Measurements from ENCODE around the gene CDKN3.

Gene CDKN3

GRCh38 chr14:54444681-54445080 lies 47.9 kb downstream of the CDKN3 start:
- DNase-seq = no peak
- Mint-ChIP-seq H3K9me3 (peaks cover 17% of the 10 kb centered on the region), H3K4me1 (peaks cover 60% of the 10 kb centered on the region)

GRCh38 chr14:54446161-54446693 lies 49.4 kb downstream of the CDKN3 start:
- peaks cover 50% of the 10 kb centered on the region for H3K4me1 Mint-ChIP-seq
- peaks cover 17% of the 10 kb centered on the region for H3K27me3 Mint-ChIP-seq (ENCODE audit: low read depth, poor library complexity)
- H3K36me3 Mint-ChIP-seq (ENCODE audit: low read depth) = peaks cover 7% of the 10 kb centered on the region
- H3K27ac Mint-ChIP-seq = no peak overlapping the region
- no peak for DNase-seq
- no peak for TF ChIP-seq CTCF (IDR thresholded peaks at IDR 0.05)
- H3K4me3 Mint-ChIP-seq = no peak overlapping the region
- peaks cover 17% of the 10 kb centered on the region for H3K9me3 Mint-ChIP-seq

More at GRCh38 chr14:54444681-54445080, 47.9 kb downstream of the CDKN3 start:
- TF ChIP-seq CTCF (IDR thresholded peaks at IDR 0.05) = no peak
- Mint-ChIP-seq H3K27ac (peak overlapping the region; percentile 82), H3K27me3 (ENCODE audit: low read depth, poor library complexity) (peaks cover 17% of the 10 kb centered on the region), H3K36me3 (ENCODE audit: low read depth) (peaks cover 13% of the 10 kb centered on the region), H3K4me3 (no peak overlapping the region)

GRCh38 chr14:54447231-54447692 lies 50.5 kb downstream of the CDKN3 start:
- DNase-seq = no peak
- Mint-ChIP-seq H3K27me3 (ENCODE audit: low read depth, poor library complexity) (peaks cover 17% of the 10 kb centered on the region), H3K4me1 (peaks cover 41% of the 10 kb centered on the region), H3K27ac (no peak overlapping the region), H3K4me3 (no peak overlapping the region), H3K36me3 (ENCODE audit: low read depth) (no peaks in the 10 kb centered on the region), H3K9me3 (peaks cover 8% of the 10 kb centered on the region)
- TF ChIP-seq CTCF (IDR thresholded peaks at IDR 0.05) = no peak

GRCh38 chr14:54450535-54450934 lies 53.7 kb downstream of the CDKN3 start:
- H3K27me3 Mint-ChIP-seq (ENCODE audit: low read depth, poor library complexity) = peaks cover 9% of the 10 kb centered on the region
- no peak overlapping the region for H3K27ac Mint-ChIP-seq
- H3K4me1 Mint-ChIP-seq = peaks cover 30% of the 10 kb centered on the region
- H3K36me3 Mint-ChIP-seq (ENCODE audit: low read depth) = no peaks in the 10 kb centered on the region
- DNase-seq = no peak
- H3K4me3 Mint-ChIP-seq = no peak overlapping the region
- no peaks in the 10 kb centered on the region for H3K9me3 Mint-ChIP-seq
- no peak for TF ChIP-seq CTCF (IDR thresholded peaks at IDR 0.05)

GRCh38 chr14:54451121-54451601 lies 54.4 kb downstream of the CDKN3 start:
- Mint-ChIP-seq H3K4me1 (peaks cover 23% of the 10 kb centered on the region), H3K27me3 (ENCODE audit: low read depth, poor library complexity) (peaks cover 9% of the 10 kb centered on the region), H3K4me3 (no peak overlapping the region), H3K36me3 (ENCODE audit: low read depth) (no peaks in the 10 kb centered on the region), H3K27ac (no peak overlapping the region), H3K9me3 (no peaks in the 10 kb centered on the region)
- no peak for TF ChIP-seq CTCF (IDR thresholded peaks at IDR 0.05)
- no peak for DNase-seq

GRCh38 chr14:54451961-54452360 lies 55.2 kb downstream of the CDKN3 start:
- H3K27ac Mint-ChIP-seq = no peak overlapping the region
- peaks cover 17% of the 10 kb centered on the region for H3K4me1 Mint-ChIP-seq
- no peaks in the 10 kb centered on the region for H3K36me3 Mint-ChIP-seq (ENCODE audit: low read depth)
- H3K4me3 Mint-ChIP-seq = no peak overlapping the region
- TF ChIP-seq CTCF (IDR thresholded peaks at IDR 0.05) = no peak
- no peaks in the 10 kb centered on the region for H3K9me3 Mint-ChIP-seq
- H3K27me3 Mint-ChIP-seq (ENCODE audit: low read depth, poor library complexity) = peaks cover 9% of the 10 kb centered on the region
- no peak for DNase-seq

All from nephron progenitor cell (in vitro differentiated cells).